CD4-positive, CD25-positive, alpha-beta regulatory T cell (primary cell): Measurements from ENCODE around the gene TRIM10. TPM values are rescaled to one million over a fixed set of nuclear protein-coding genes. Genes with fewer than 3 reads are reported as not detected.
A peak's percentile ranks its signal among the peaks of the same experiment; 100 is the strongest.

Experiments used
- ATAC-seq, 2 donors: fragments of 150-1000 bp; cut with Tn5 transposase; one replicate each; pipeline ENCODE4 v1.10.0; 2021; ENCODE audit warnings: low read depth in 2 of 2, moderate number of reproducible peaks in 2 of 2, moderate library complexity in 1 of 2
- DNase-seq, 3 donors: peaks; one replicate each; pipeline versions ENCODE4 v3.0.0 to v3.0.0-alpha.2; 2012 to 2022; ENCODE audit warnings: mixed read lengths in 1 of 3
- H3K27ac ChIP-seq: one replicate; pipeline ENCODE4 v1.7.0; 2013; ENCODE audit warnings: mild to moderate bottlenecking, low read length; ENCODE audit not compliant: insufficient read depth, poor library complexity, severe bottlenecking
- H3K27me3 ChIP-seq: one replicate; pipeline ENCODE4 v1.7.0; 2013; ENCODE audit warnings: low read length; ENCODE audit not compliant: control insufficient read depth, insufficient read depth
- H3K36me3 ChIP-seq: one replicate; pipeline ENCODE4 v1.7.0; 2013; ENCODE audit warnings: mild to moderate bottlenecking, low read length, moderate library complexity; ENCODE audit not compliant: control insufficient read depth, insufficient read depth
- H3K4me1 ChIP-seq: 2 replicates; pipeline ENCODE4 v1.7.0; 2013; ENCODE audit warnings: mild to moderate bottlenecking, low read length; ENCODE audit not compliant: insufficient read depth, control insufficient read depth, poor library complexity, severe bottlenecking
- H3K4me3 ChIP-seq: one replicate; pipeline ENCODE4 v1.7.0; 2013; ENCODE audit warnings: low read depth, mild to moderate bottlenecking, low read length, moderate library complexity
- H3K9me3 ChIP-seq, 2 experiments: 1 replicate in 1 of 2; 2 replicates in 1 of 2; pipeline ENCODE4 v1.7.0; 2013; ENCODE audit warnings: low read length in 2 of 2, mild to moderate bottlenecking in 1 of 2, moderate library complexity in 1 of 2; ENCODE audit not compliant: control insufficient read depth in 2 of 2
- H3K27ac Mint-ChIP-seq, 3 donors: one replicate each; pipeline ENCODE4 v1.8.0; 2020 to 2022; ENCODE audit warnings: mild to moderate bottlenecking in 3 of 3, mixed read lengths in 3 of 3, moderate library complexity in 2 of 3
- H3K27me3 Mint-ChIP-seq: one replicate; pipeline ENCODE4 v1.8.0; 2022; ENCODE audit warnings: mild to moderate bottlenecking, mixed read lengths
- H3K36me3 Mint-ChIP-seq: one replicate; pipeline ENCODE4 v1.8.0; 2020; ENCODE audit warnings: mixed read lengths
- H3K4me1 Mint-ChIP-seq, 4 donors: one replicate each; pipeline ENCODE4 v1.8.0; 2020 to 2022; ENCODE audit warnings: mixed read lengths in 4 of 4, mild to moderate bottlenecking in 1 of 4
- H3K4me3 Mint-ChIP-seq, 4 donors: one replicate each; pipeline ENCODE4 v1.8.0; 2020 to 2022; ENCODE audit warnings: mild to moderate bottlenecking in 4 of 4, mixed read lengths in 4 of 4, moderate library complexity in 3 of 4
- H3K9me3 Mint-ChIP-seq, 7 donors: one replicate each; pipeline ENCODE4 v1.8.0; 2020 to 2022; ENCODE audit warnings: mixed read lengths in 7 of 7, mild to moderate bottlenecking in 3 of 7, moderate library complexity in 2 of 7
- polyA plus RNA-seq, 4 donors: library from polyadenylated mRNA; unstranded; fragments of 300-500 nt; fragmentation: Illumina TruSeq; gene quantifications; one replicate each; pipeline ENCODE4 v1.2.3, GENCODE V29; 2021
- total RNA-seq: library from RNA; stranded (reverse); gene quantifications from one replicate; pipeline ENCODE4 v1.2.3, GENCODE V29; 2022

Gene TRIM10
- total and polyA plus RNA-seq, 5 donors from 2014 or later = not detected

DNA sequence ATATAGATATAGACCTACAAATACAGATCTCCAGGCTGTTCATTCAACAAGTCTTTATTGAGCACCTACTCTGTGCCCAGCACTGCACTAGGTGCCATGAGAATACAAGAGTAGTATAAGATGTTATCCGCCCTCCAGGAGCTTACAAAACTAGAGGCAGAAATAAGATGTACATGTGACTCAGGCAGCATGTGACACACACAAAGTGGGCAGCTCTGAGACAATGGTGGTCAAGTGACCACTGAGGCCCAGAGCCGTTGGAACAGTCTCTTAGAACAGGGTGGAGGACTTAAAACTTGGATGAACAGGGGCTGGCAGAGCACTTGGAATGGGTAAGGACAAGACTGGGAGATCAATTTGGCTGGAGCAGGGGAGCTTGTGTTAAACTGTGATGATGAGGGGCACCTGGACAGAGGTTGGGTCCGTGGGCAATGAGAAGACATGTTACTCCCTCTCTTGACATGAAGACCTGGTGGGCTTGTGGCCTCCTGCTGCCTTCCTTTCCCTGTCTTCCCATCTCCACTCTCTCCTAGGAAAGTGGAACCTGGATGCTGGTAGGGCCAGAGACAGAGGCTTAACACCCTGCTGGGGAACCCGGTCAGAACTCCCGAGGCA, 23.5 kb upstream of the TRIM10 start:
- no peak overlapping the region for H3K4me3 Mint-ChIP-seq
- Histone ChIP-seq H3K9me3 (peaks cover 7% of the 10 kb centered on the region in 2 experiments), H3K36me3 (peaks cover 45% of the 10 kb centered on the region), H3K4me1 (no peaks in the 10 kb centered on the region), H3K4me3 (no peak overlapping the region), H3K27me3 (peaks cover 5% of the 10 kb centered on the region), H3K27ac (no peak overlapping the region)
- peaks cover 4% of the 10 kb centered on the region for H3K27me3 Mint-ChIP-seq
- H3K27ac Mint-ChIP-seq = peak overlapping the region in 1 of 3 donors; percentile 24
- DNase-seq (no peak), ATAC-seq (no peak)
- peaks cover 27% of the 10 kb centered on the region for H3K36me3 Mint-ChIP-seq
- H3K9me3 Mint-ChIP-seq = peaks cover 0 to 4% (median 0%) of the 10 kb centered on the region in 7 donors
- H3K4me1 Mint-ChIP-seq = peaks cover 0 to 6% (median 2%) of the 10 kb centered on the region in 4 donors

DNA sequence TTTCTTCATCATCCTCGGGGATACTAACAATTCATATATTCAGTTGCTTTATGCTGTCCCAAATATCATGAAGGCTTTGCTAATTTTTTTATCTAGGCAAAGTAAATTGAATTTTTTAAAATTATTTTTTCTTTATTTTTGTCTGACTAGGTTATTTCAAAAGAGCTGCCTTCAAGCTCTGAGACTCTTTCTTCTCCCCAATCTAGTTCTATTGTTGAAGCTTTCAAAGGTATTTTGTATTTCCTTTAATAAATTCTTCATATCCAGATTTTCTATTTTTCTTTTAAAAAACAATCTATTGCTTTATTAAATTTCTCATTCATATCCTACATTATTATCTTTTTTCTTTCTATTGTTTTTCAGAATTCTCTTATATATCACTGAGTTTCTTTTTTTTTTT, 19.1 kb upstream of the TRIM10 start:
- Histone ChIP-seq H3K9me3 (peaks cover 12 to 13% of the 10 kb centered on the region in 2 experiments), H3K27me3 (peaks cover 19% of the 10 kb centered on the region), H3K4me3 (no peak overlapping the region), H3K36me3 (peaks cover 6% of the 10 kb centered on the region), H3K4me1 (no peaks in the 10 kb centered on the region), H3K27ac (no peak overlapping the region)
- Mint-ChIP-seq H3K4me3 (no peak overlapping the region), H3K36me3 (peaks cover 5% of the 10 kb centered on the region), H3K4me1 (peaks cover 0 to 6% (median 2%) of the 10 kb centered on the region in 4 donors), H3K27me3 (peaks cover 40% of the 10 kb centered on the region), H3K9me3 (peaks cover 0 to 6% (median 0%) of the 10 kb centered on the region in 7 donors), H3K27ac (no peak overlapping the region)
- DNase-seq (no peak), ATAC-seq (no peak)

DNA sequence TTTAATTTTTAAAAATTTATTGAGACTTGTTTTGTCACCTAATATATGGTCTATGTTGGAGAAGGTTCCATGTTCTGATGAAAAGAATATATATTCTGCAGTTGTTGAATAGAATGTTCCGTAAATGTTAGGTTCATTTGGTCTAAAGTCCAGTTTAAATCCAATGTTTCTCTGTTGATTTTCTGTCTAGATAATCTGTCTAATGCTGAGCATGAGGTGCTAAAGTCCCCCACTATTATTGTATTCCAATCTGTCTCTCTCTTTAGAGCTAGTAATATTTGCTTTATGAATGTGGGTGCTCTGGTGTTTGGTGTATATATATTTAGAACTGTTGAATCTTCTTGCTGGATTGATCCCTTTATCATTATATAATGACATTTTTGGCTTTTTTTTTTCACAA, 17.8 kb upstream of the TRIM10 start:
- no peak for ATAC-seq
- H3K4me1 Mint-ChIP-seq = peaks cover 0 to 6% (median 2%) of the 10 kb centered on the region in 4 donors

DNA sequence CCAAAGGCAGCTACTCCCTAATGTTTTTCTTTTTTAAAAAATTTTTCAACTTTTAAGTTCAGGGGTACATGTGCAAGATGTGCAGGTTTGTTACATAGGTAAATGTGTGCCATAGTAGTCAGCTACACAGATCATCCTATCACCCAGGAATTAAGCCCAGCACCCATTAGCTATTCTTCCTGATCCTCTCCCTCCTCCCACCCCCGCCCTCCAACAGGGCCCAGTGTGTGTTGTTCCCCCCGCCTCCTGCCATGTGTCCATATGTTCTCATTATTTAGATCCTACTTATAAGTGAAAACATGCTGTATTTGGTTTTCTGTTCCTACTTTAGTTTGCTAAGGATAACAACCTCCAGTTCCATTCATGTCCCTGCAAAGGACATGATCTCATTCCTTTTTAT, 14.8 kb upstream of the TRIM10 start:
- peaks cover 12 to 13% of the 10 kb centered on the region in 2 experiments for H3K9me3 ChIP-seq
- Mint-ChIP-seq H3K4me3 (no peak overlapping the region), H3K27me3 (peaks cover 78% of the 10 kb centered on the region), H3K4me1 (peaks cover 0 to 10% (median under 1%) of the 10 kb centered on the region in 4 donors), H3K27ac (no peak overlapping the region), H3K36me3 (no peaks in the 10 kb centered on the region), H3K9me3 (peaks cover 0 to 6% (median 0%) of the 10 kb centered on the region in 7 donors)
- H3K36me3 ChIP-seq = no peaks in the 10 kb centered on the region
- peaks cover 35% of the 10 kb centered on the region for H3K27me3 ChIP-seq
- ATAC-seq (no peak), DNase-seq (no peak)
- no peak overlapping the region for H3K4me3 ChIP-seq
- no peak overlapping the region for H3K27ac ChIP-seq
- H3K4me1 ChIP-seq = peaks cover 7% of the 10 kb centered on the region

More for the DNA sequence above, 17.8 kb upstream of the TRIM10 start:
- no peak overlapping the region for H3K4me3 ChIP-seq
- H3K4me1 ChIP-seq = no peaks in the 10 kb centered on the region
- DNase-seq = no peak
- H3K27me3 ChIP-seq = peaks cover 24% of the 10 kb centered on the region
- Mint-ChIP-seq H3K27me3 (peaks cover 53% of the 10 kb centered on the region), H3K36me3 (no peaks in the 10 kb centered on the region), H3K27ac (no peak overlapping the region), H3K9me3 (peaks cover 0 to 6% (median 0%) of the 10 kb centered on the region in 7 donors), H3K4me3 (no peak overlapping the region)
- H3K36me3 ChIP-seq = no peaks in the 10 kb centered on the region
- H3K27ac ChIP-seq = no peak overlapping the region
- H3K9me3 ChIP-seq = peaks cover 12 to 13% of the 10 kb centered on the region in 2 experiments

DNA sequence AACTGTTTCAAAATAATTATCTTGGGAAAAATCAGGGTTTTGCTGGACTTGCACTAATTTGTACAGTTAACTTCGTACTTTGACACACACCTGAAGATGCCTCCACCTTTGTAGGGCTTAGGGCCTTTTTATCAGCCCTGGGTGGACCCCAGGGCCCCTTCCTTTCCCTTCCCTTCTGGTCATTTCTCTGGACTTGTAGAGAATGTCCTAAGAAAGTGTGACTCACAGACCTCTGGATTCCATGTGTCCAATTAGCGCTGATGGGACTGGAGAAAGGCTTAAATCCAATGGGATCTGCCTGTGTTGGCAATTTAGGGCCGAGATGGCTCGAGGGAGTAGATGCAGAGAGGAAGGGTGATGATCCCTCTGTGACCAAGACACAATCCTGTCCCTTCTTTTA, 11.7 kb upstream of the TRIM10 start:
- Mint-ChIP-seq H3K27me3 (peaks cover 80% of the 10 kb centered on the region), H3K4me1 (peaks cover 0 to 13% (median 7%) of the 10 kb centered on the region in 4 donors), H3K27ac (no peak overlapping the region), H3K9me3 (no peaks in the 10 kb centered on the region), H3K4me3 (peak overlapping the region in 1 of 4 donors; percentile 28), H3K36me3 (no peaks in the 10 kb centered on the region)
- no peak for DNase-seq
- ATAC-seq = no peak
- H3K9me3 ChIP-seq = no peaks in the 10 kb centered on the region
- H3K27me3 ChIP-seq = peaks cover 32% of the 10 kb centered on the region
- no peak overlapping the region for H3K27ac ChIP-seq
- H3K36me3 ChIP-seq = no peaks in the 10 kb centered on the region
- no peak overlapping the region for H3K4me3 ChIP-seq
- peaks cover 7% of the 10 kb centered on the region for H3K4me1 ChIP-seq

DNA sequence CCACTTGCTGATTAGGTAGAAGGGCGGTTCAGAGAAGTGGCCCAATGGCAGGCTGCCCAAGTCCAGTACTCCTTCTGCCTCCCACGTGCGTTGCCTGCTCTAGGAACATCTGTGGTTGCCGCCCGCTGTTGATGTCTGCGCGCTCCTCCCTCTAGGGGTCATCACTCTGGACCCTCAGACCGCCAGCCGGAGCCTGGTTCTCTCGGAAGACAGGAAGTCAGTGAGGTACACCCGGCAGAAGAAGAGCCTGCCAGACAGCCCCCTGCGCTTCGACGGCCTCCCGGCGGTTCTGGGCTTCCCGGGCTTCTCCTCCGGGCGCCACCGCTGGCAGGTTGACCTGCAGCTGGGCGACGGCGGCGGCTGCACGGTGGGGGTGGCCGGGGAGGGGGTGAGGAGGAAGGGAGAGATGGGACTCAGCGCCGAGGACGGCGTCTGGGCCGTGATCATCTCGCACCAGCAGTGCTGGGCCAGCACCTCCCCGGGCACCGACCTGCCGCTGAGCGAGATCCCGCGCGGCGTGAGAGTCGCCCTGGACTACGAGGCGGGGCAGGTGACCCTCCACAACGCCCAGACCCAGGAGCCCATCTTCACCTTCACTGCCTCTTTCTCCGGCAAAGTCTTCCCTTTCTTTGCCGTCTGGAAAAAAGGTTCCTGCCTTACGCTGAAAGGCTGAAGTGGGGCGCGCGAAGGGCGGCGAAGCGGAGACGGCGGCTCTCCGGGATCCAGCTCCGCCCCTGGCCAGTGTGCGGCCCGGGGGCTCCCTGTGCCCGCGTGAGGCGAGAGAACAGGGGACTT, 10.9 kb upstream of the TRIM10 start:
- Mint-ChIP-seq H3K4me3 (peak overlapping the region in 2 of 4 donors; percentile 33 to 34), H3K9me3 (no peaks in the 10 kb centered on the region), H3K36me3 (no peaks in the 10 kb centered on the region), H3K27me3 (peaks cover 72% of the 10 kb centered on the region), H3K4me1 (peaks cover 0 to 21% (median 13%) of the 10 kb centered on the region in 4 donors), H3K27ac (no peak overlapping the region)
- peaks cover 11% of the 10 kb centered on the region for H3K4me1 ChIP-seq
- ATAC-seq = peak in 1 of 2 donors; percentile 21
- peaks cover 27% of the 10 kb centered on the region for H3K27me3 ChIP-seq
- no peaks in the 10 kb centered on the region for H3K9me3 ChIP-seq
- no peaks in the 10 kb centered on the region for H3K36me3 ChIP-seq
- H3K27ac ChIP-seq = no peak overlapping the region
- no peak for DNase-seq
- no peak overlapping the region for H3K4me3 ChIP-seq

DNA sequence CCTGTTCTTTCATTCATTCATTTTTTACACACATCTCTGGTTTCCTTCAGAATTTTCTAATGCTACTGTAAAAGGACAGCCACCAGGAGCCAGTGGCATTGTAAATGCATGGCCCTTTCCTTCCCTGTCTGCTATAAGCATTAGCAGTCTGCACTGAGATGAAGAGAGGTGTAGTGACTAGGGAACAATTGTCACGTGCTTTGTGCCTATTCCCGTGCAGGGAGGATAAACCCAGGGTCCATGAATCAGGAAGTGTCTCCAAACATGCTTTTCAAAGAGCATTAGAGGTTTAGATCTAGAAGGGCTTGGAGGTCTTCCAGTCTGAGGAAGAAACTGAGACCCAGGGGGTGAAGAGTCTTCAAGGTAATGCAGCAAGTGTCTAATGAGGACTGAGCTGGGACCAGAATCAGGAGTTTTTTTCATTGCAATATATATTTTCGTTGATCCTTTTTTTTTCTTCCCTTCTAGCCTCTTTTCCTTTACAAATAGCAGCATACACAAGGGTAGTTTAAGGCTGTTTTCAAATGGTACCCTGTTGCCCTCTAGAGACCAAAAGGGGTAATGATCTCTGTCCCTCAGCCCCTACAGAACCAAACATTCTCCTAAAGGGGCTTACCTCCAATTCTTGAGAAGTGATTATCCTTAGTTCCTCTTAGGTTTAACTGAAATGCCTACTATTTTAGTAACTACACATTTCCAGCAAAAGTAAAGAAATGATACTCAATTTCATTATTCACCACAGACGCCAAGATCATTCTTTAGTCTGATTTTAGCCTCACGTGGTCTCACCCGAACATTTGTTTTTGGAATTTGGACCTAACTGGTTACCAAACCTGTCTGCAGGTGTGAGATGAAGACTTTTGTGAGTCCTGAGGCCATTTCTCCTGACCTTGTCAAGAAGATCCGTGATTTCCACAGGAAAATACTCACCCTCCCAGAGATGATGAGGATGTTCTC, 8.9 kb upstream of the TRIM10 start:
- DNase-seq = peak in 2 of 3 donors; percentile 40 to 62
- peaks cover 23% of the 10 kb centered on the region for H3K27me3 ChIP-seq
- no peaks in the 10 kb centered on the region for H3K9me3 ChIP-seq
- peak; percentile 56 to 67 for ATAC-seq
- no peak overlapping the region for H3K27ac ChIP-seq
- peaks cover 11% of the 10 kb centered on the region for H3K4me1 ChIP-seq
- no peak overlapping the region for H3K4me3 Mint-ChIP-seq
- H3K4me3 ChIP-seq = no peak overlapping the region
- H3K4me1 Mint-ChIP-seq = peaks cover 2 to 24% (median 16%) of the 10 kb centered on the region in 4 donors
- no peaks in the 10 kb centered on the region for H3K36me3 Mint-ChIP-seq
- no peaks in the 10 kb centered on the region for H3K9me3 Mint-ChIP-seq
- no peak overlapping the region for H3K27ac Mint-ChIP-seq
- peaks cover 56% of the 10 kb centered on the region for H3K27me3 Mint-ChIP-seq
- no peaks in the 10 kb centered on the region for H3K36me3 ChIP-seq
